Panc1 (cell line): ENCODE measurements around the gene KCP.

ENCODE experiments used
- CTCF ChIP-seq: fragments of 450-650 bp; IDR thresholded peaks from 2 replicates; pipeline ENCODE4 v1.5.1; 2017; ENCODE audit warnings: mild to moderate bottlenecking
- POLR2AphosphoS5 ChIP-seq: IDR thresholded peaks from 2 replicates; pipeline ENCODE4 v1.6.1; 2012; ENCODE audit warnings: mild to moderate bottlenecking, low read depth, low read length, moderate library complexity

GRCh38 chr7:128915271-128915819 is 4.8 kb upstream of the KCP start:
- TF ChIP-seq CTCF = no peak
- TF ChIP-seq POLR2AphosphoS5 = no peak
